NOMO-1 treated with DMSO at 0.1 percent for 48 hours (cell line): ENCODE results near the gene TRIM72.
A peak's percentile ranks its signal among the peaks of the same experiment; 100 is the strongest.
"Not testable (repeated sequence)": the region's sequence is repeated elsewhere in the genome, so short reads cannot be mapped to it uniquely, and the experiment has no call there.

ENCODE experiments used
- DNase-seq: peaks from one replicate; lab custom pipeline; 2025; ENCODE audit not compliant: unreplicated experiment; lab: John Stamatoyannopoulos, UW

TRIM72 gene

GRCh38 chr16:31251435-31251834 is 37.5 kb downstream of the TRIM72 start:
- no peak for DNase-seq

DNA sequence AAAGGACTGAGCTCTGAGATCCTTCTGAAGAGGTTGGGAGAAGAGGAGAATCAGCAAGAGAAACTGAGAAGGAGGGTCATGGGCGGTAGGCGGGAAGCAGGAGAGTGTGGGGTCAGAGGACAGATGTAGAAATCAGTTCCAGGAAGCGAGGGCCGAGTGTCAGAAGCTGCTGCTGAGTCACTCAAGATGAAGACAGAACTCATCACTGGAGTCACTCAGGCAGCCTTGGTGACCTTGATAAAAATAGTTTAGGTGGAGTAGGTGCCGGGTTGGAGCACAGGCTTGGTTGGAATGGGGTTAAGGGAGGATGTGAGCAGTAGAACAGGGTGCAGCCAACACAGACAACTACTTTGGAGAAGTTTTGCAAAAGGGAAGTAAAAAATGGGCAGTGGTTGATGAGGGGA is 39.7 kb downstream of the TRIM72 start:
- peak; percentile 97 for DNase-seq

DNA sequence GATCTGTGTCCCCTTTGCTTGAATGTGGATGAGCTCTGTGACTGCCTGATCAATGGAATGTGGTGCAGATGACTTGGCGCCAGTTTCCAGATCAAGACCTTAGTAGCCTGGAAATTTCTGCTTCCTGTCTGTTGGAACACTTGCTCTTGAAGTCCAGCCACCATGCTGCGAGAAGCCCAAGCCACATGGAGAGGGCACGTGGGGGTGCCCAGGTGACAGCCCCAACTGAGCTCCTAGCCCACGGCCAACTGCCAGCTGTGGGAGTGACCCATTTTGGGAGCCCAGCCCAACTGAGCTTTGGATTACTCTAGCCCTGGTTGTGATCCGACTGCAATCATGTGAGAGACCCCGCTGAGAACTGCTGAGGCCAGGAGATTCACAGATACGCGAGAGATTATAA is 42.5 kb downstream of the TRIM72 start:
- no peak for DNase-seq

DNA sequence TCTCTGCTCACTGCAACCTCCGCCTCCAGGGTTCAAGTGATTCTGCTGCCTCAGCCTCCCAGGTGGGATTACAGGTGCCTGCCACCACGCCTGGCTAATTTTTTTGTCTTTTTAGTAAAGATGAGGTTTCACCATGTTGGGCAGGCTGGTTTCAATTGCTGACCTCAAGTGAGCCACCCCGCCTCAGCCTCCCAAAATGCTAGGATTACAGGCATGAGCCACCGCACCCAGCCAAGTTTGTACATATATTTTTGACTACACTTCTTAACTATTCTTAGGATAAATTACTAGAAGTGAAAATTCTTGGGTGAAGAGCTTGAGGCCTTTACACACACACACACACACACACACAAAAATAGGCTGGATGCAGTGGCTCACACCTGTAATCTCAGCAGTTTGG is 44.4 kb downstream of the TRIM72 start:
- DNase-seq: no peak

DNA sequence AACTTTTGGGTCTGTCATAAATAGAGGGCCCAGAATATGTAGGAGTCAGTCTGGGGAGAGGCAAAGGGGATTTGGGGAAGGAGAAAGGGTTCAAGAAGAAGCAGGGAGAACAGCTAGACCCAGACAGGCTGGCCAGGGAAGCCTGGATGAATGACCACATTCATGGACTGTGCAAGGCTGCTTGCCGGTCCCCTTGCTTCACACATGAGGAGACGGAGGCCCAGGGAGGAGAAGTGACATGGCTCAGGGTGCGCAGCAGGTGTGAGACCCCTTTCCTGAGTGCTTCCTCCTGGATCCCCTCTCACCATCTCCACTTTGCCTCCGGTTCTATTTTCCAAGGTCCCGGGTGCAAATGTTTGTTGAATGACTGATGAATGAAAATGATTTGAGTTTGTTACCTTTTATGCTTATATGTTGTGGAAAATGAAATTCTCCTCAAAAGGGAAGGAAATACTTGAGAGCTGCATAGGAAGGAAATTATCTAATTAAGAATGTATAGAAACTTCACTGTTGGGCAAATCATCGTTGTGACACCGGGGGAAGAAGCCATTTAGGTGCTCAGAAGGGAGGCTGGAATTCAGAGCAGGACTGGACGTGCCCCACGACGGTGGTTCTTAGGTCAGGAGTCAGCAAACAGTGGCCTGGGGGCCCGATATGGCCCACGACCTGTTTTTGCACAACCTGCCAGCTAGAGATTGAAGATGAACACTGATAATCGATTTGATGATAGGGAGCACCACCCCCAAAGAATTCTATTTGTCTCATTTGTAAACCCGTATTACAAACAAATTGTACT is 46.4 kb downstream of the TRIM72 start:
- peak; percentile 57 for DNase-seq

DNA sequence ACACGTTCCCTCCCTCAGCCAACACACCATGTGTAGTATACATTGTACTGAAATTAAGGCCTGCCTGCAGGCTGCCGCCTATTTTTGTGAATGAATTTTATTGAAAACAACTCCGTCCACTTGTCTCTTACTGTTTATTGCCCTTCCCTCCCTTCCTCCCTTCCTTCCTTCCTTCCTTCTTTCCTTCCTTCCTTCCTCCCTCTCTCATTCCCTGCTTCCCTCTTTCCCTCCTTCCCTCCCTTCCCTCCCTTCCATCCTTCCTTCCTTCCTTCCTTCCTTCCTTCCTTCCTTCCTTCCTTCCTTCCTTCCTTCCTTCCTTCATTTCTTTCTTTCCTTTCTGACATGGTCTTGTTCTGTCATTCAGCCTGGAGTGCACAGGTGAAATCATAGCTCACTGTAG is 48.2 kb downstream of the TRIM72 start:
- no peak for DNase-seq

- DNase-seq: no peak
These were observed 51.7 kb downstream of the TRIM72 start for GRCh38 chr16:31265329-31266245.

DNA sequence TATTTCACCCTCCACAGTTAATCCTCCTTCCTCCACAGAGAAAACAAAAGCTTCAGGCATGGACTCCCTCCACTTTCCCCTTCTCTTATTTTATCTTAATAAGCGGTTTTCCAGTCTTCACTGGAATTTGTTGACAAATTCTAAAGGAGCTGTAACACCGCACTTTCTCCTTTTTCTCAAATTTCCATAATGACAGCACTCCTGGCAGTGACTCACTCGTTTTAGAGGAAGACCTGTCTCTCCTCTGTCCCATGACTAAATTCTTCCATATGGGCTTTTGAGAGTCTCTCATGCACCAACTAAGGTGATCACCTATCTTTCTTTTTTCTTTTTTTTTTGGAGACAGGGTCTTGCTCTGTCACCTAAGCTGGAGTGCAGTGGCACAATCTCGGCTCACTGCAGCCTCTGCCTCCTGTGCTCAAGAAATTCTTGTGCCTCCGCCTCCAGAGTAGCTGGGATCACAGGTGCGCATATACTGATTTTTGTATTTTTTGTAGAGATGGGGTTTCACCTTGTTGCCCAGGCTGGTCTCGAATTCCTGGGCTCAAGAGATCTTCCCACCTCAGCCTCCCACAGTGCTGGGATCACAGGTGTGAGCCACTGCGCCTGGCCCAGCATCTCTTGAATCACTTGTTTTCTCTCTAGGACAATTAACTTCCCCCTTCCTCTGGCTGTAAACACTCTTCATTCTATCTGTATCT is 53.6 kb downstream of the TRIM72 start:
- no peak for DNase-seq

- no peak for DNase-seq
These were observed 54.1 kb downstream of the TRIM72 start for GRCh38 chr16:31268033-31268365.

DNA sequence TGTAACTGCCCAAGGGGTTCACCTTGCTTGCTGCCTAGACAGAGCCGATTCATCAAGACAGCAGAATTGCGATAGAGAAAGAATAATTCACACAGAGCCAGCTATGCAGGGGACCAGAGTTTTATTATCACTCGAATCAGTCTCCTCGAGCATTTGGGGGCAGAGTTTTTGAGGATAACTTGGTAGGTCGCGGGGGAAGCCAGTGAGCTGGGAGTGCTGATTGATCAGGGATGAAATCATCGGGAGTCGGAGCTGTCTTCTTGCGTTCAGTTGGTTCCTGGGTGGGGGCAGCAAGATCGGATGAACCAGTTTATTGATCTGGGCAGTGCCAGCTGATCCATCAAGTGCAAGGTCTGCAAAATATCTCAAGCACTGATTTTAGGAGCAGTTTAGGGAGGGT is 55.0 kb downstream of the TRIM72 start:
- no peak for DNase-seq

DNA sequence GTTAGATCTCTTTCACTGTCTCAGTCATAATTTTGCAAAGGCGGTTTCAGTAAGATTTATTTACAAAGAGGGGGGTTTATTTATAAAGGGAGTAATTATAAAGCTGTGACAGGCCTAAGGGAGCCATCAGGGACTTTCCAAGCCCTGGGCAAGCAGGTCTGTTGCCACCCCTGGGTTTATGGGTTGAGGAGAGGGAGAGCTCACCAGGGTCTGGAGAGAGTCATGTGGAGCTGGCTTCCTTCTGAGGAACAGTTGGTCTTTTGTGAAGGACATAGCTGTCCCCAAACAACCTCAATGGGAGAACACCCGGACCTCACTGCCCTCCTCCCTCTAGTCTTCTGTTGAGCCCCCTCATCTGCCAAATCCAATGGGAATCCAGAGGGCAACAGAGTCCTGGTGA is 55.6 kb downstream of the TRIM72 start:
- no peak for DNase-seq

DNA sequence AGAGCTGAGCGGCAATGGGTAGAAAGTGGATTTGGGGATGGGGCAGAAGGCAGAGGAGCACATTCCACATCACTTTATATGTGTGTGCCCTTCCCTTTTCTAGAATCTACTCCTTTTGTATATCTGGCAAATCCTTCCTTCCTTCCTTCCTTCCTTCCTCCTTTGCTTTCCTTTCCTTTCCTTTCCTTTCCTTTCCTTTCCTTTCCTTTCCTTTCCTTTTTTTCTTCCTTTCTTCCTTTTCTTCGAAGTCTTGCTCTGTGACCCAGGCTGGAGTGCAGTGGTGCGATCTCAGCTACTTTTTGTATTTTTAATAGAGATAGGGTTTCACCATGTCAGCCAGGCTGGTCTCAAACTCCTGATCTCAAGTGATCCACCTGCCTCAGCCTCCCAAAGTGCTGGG is 56.1 kb downstream of the TRIM72 start:
- DNase-seq: not testable (repeated sequence)

GRCh38 chr16:31270795-31271194 is 56.9 kb downstream of the TRIM72 start:
- DNase-seq: no peak

DNA sequence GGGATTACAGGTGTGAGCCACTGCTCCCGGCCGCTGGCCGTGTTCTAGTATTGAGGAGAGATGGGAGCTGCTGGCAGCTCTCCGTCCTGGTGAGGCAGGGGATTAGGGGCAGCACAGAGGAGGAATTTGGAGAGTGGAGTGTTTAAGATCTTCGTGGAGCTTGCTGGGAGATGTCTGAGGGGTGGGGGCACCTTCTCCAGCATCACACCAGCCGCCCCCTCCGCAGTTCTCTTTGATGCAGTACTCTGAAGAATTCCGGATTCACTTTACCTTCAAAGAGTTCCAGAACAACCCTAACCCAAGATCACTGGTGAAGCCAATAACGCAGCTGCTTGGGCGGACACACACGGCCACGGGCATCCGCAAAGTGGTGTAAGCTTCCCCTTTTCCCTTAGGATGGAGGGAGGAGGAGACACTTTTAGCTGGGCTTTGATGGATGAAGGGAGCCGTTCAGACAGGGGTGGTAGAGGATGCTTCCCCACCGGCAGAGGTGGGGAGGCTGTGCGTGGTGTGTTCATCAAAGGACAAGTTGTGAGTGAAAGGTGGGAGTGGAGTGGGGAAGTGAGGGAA is 57.8 kb downstream of the TRIM72 start:
- no peak for DNase-seq

DNA sequence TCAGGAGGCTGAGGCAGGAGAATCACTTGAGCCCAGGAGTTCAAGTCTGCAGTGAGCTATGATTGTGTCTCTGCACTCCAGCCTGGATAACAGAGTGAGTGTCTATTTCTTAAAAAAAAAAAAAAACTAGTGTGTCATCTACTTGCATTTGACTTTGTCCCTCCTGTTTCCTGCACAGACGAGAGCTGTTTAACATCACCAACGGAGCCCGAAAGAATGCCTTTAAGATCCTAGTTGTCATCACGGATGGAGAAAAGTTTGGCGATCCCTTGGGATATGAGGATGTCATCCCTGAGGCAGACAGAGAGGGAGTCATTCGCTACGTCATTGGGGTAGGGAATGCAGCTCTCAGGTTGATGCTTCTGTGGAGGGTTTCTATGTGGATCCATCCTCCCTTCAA is 59.3 kb downstream of the TRIM72 start:
- DNase-seq: no peak

GRCh38 chr16:31273676-31274075 is 59.8 kb downstream of the TRIM72 start:
- no peak for DNase-seq

DNA sequence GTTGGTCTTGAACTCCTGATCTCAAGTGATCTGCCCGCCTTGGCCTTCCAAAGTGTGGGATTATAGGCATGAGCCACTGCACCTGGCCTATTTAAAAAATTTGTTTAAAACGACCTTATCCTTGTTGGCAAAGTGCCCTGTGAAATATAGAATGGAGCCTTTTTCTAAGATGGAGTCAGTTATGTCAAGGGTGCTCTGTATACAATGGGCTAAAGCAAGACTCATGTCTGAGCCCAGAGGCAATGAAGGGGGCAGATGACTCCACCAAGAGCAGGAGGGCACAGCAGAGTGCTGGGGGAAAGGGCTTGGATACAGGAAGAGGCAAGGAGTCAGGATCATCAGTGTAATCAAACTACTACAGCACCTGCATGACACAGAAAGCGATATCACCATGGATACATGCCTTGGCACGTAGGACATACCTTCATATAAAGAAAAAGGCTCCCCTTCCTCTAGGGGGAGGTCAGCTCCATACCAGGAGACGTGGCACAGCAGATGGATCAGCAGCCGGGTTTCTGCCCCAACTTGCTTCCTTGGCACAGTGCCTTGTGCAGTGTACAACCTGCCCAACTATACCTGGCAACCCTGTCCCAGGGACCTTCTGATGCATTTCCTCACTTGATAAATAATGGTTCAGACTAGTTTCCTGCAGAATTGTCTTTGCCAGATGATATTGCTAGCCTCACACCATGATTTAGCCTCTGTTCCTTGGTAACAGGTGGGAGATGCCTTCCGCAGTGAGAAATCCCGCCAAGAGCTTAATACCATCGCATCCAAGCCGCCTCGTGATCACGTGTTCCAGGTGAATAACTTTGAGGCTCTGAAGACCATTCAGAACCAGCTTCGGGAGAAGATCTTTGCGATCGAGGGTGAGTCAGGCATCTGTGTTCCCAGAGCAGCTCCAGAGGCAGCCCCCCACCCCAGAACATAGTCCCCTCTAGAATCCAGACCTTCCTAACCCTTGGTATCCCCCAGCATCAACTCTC is 61.2 kb downstream of the TRIM72 start:
- no peak for DNase-seq

GRCh38 chr16:31276600-31276999 is 62.7 kb downstream of the TRIM72 start:
- DNase-seq: no peak

DNA sequence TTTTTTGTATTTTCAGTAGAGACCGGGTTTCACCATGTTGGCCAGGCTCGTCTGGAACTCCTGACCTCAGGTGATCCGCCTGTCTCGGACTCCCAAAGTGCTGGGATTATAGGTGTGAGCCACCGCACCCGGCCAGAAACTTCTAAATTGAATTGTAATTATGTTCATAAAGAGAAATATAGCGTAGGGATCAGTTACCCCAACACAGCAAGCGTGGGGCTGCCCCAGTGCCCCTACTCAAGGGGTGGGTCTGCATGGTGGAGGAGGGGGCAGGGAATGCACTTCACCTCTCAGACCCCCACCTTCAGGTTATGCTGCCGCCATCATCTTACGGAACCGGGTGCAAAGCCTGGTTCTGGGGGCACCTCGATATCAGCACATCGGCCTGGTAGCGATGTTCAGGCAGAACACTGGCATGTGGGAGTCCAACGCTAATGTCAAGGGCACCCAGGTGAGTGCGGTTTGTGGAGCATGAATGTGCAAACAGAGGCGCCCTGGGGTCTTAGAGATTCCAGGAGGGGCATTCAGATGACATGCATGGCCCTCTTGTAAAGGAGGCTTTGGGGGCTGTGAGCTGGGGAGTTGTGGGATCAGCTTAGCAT is 63.8 kb downstream of the TRIM72 start:
- DNase-seq: no peak

DNA sequence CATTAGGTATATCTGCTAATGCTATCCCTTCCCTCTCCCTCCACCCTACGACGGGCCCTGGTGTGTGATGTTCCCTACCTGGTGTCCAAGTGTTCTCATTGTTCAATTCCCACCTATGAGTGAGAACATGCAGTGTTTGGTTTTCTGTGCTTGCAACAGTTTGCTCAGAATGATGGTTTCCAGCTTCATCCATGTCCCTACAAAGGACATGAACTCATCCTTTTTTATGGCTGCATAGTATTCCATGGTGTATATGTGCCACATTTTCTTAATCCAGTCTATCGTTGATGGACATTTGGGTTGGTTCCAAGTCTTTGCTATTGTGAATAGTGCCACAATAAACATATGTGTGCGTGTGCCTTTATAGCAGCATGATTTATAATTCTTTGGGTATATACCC is 64.9 kb downstream of the TRIM72 start:
- not testable (repeated sequence) for DNase-seq
